Measurements from ENCODE around the gene ABCG1.

DNA sequence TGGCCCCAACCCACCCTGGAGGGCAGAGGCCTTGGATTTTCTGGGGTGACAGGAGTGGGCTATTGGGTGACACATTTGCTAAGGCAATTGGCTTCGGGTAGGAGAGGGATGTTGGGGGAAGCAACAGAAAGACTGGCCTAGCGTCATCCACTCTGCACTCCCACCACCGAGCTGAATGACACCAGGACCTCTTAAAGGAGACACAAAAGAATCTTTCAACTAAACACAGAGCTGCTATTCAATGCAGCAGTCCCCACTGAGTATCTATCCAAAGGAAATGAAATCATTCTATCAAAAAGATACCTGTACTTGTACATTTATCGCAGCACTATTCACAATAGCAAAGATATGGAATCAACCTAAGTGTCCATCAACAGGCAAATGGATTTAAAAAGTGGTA lies 125.7 kb downstream of the ABCG1 start:
- TF ChIP-seq, protein P1, sequence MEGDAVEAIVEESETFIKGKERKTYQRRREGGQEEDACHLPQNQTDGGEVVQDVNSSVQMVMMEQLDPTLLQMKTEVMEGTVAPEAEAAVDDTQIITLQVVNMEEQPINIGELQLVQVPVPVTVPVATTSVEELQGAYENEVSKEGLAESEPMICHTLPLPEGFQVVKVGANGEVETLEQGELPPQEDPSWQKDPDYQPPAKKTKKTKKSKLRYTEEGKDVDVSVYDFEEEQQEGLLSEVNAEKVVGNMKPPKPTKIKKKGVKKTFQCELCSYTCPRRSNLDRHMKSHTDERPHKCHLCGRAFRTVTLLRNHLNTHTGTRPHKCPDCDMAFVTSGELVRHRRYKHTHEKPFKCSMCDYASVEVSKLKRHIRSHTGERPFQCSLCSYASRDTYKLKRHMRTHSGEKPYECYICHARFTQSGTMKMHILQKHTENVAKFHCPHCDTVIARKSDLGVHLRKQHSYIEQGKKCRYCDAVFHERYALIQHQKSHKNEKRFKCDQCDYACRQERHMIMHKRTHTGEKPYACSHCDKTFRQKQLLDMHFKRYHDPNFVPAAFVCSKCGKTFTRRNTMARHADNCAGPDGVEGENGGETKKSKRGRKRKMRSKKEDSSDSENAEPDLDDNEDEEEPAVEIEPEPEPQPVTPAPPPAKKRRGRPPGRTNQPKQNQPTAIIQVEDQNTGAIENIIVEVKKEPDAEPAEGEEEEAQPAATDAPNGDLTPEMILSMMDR (IDR thresholded peaks at IDR 0.05; ENCODE audit: insufficient read depth, low read depth, low read length): no peak
- TF ChIP-seq EZH2 (IDR thresholded peaks at IDR 0.05; ENCODE audit: insufficient read depth, low read length): no peak

Data from astrocyte (in vitro differentiated cells and primary cell).